Measurements from ENCODE around the gene NAV3. TPM values are rescaled to one million over a fixed set of nuclear protein-coding genes. Genes with fewer than 3 reads are reported as not detected.

Gene NAV3
- polyA plus RNA-seq, 1 of the 3 experiments (the other 2 are of a cell fraction) = 10.5 TPM

- H3K36me3 ChIP-seq (replicated peaks in 1 of 2; ENCODE audit: control insufficient read depth in 1 of 2, insufficient read depth in 2 of 2, low read length in 1 of 2) = no peaks in the 10 kb centered on the region
- H3K9me3 ChIP-seq = no peaks in the 10 kb centered on the region
- no peak for TF ChIP-seq USF2 (IDR thresholded peaks at IDR 0.05; ENCODE audit: borderline replicate concordance, low read depth, low read length)
- TF ChIP-seq TCF12 (IDR thresholded peaks at IDR 0.05) = no peak
- TF ChIP-seq GATA2 (CRISPR knock-in tag; IDR thresholded peaks at IDR 0.05) = no peak
- CTCF ChIA-PET = no interaction called here
- no peak overlapping the region for H3K27ac ChIP-seq (ENCODE audit: low read depth in 2 of 2, low read length in 1 of 2)
- no peak overlapping the region for H3K4me2 ChIP-seq
- H3K9ac ChIP-seq = no peak overlapping the region
- H3K4me1 ChIP-seq (ENCODE audit: control insufficient read depth in 1 of 2, insufficient read depth in 2 of 2, low read depth in 1 of 2, low read length in 1 of 2) = no peaks in the 10 kb centered on the region
- no peaks in the 10 kb centered on the region for H3K9me2 ChIP-seq
- 43% methylated on average over 5 of the region's 5 CpGs for WGBS (ENCODE audit: low lambda C conversion rate)
- no peak for DNase-seq
- H3K79me2 ChIP-seq (ENCODE audit: insufficient read depth) = no peaks in the 10 kb centered on the region
- no peaks in the 10 kb centered on the region for H4K20me1 ChIP-seq (ENCODE audit: insufficient read depth)
- H2AFZ ChIP-seq (ENCODE audit: low read depth) = no peak overlapping the region
- POLR2A ChIA-PET = no interaction called here
- no peak overlapping the region for H3K4me3 ChIP-seq (ENCODE audit: low read depth in 2 of 2, low read length in 1 of 2)
- no peaks in the 10 kb centered on the region for H3F3A ChIP-seq (replicated peaks; ENCODE audit: insufficient read depth)
- H3K27me3 ChIP-seq (ENCODE audit: insufficient read depth) = no peaks in the 10 kb centered on the region
Measured at GRCh38 chr12:77786675-77787074, 44.0 kb upstream of the NAV3 start.

DNA sequence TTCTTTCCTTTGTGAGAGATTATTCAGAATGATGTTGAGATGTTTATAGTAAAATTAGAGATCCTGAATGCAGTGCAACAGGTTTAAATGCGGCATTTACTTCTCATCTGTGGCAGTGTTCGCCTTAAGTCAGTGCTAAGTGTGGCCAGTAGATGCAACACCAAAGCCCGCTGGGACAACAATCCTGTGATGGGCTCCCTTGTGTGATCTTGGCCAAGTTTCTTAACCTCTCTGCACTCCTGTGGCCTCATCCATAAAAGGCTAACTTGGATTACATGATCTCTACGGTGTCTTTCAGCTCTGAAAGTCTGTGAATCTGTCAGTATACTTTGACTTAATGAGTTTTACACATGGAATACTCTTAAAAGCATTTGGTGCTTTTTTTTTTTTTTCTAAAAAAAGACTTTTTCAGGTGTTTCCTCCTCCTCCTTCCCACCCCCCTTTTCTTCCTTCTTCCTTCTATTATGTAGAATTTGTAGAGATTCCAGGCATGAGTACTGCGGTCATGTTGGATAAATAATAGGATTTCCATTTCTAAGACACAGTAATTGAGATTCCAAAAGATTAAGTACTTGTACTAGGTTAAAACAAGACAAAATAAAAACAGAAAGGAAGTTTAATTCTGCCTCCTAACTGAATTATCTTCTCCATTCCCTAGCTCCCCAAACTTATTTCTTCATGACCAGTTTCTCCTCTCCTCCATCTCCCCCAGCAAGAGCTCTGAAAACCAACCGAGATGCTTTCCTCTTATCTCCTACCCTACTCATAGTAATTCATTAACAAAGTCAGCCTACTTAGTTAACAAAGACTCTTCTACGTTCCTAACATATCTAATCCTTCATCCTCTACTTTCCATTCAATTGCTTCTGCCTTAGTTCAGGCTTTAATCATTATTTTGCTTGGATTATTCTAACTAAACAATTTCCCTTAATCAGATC is 42.2 kb upstream of the NAV3 start:
- no peak for DNase-seq
- no peaks in the 10 kb centered on the region for H3K27me3 ChIP-seq (ENCODE audit: insufficient read depth)
- no peaks in the 10 kb centered on the region for H3F3A ChIP-seq (replicated peaks; ENCODE audit: insufficient read depth)
- H3K4me3 ChIP-seq (ENCODE audit: low read depth in 2 of 2, low read length in 1 of 2) = no peak overlapping the region
- no peak overlapping the region for H3K9ac ChIP-seq
- H3K36me3 ChIP-seq (replicated peaks in 1 of 2; ENCODE audit: control insufficient read depth in 1 of 2, insufficient read depth in 2 of 2, low read length in 1 of 2) = no peaks in the 10 kb centered on the region
- H3K79me2 ChIP-seq (ENCODE audit: insufficient read depth) = no peaks in the 10 kb centered on the region
- ChIA-PET CTCF (interaction anchor here (0.5 to 1.1 kb wide), 2 partner anchors 25 to 137 kb away, joined by 3 read pairs; no protein-coding TSS in a partner anchor), POLR2A (no interaction called here)
- no peaks in the 10 kb centered on the region for H3K9me3 ChIP-seq
- no peaks in the 10 kb centered on the region for H3K9me2 ChIP-seq
- no peak overlapping the region for H3K27ac ChIP-seq (ENCODE audit: low read depth in 2 of 2, low read length in 1 of 2)
- H3K4me2 ChIP-seq = no peak overlapping the region
- no peaks in the 10 kb centered on the region for H3K4me1 ChIP-seq (ENCODE audit: control insufficient read depth in 1 of 2, insufficient read depth in 2 of 2, low read depth in 1 of 2, low read length in 1 of 2)
- no peaks in the 10 kb centered on the region for H4K20me1 ChIP-seq (ENCODE audit: insufficient read depth)
- 37% methylated on average over 7 of the region's 7 CpGs for WGBS (ENCODE audit: low lambda C conversion rate)
- no peak for TF ChIP-seq EZH2phosphoT487 (IDR thresholded peaks at IDR 0.05; ENCODE audit: borderline replicate concordance, low read depth)
- no peak for TF ChIP-seq RXRA (IDR thresholded peaks at IDR 0.05; ENCODE audit: borderline replicate concordance, low read depth)
- no peak for TF ChIP-seq MEF2A (IDR thresholded peaks at IDR 0.05; ENCODE audit: borderline replicate concordance, low read depth)
- no peak for TF ChIP-seq JUND (IDR thresholded peaks at IDR 0.05)
- no peak for TF ChIP-seq SIN3A (IDR thresholded peaks at IDR 0.05; ENCODE audit: borderline replicate concordance, low read depth, low read length)
- TF ChIP-seq, protein P1, sequence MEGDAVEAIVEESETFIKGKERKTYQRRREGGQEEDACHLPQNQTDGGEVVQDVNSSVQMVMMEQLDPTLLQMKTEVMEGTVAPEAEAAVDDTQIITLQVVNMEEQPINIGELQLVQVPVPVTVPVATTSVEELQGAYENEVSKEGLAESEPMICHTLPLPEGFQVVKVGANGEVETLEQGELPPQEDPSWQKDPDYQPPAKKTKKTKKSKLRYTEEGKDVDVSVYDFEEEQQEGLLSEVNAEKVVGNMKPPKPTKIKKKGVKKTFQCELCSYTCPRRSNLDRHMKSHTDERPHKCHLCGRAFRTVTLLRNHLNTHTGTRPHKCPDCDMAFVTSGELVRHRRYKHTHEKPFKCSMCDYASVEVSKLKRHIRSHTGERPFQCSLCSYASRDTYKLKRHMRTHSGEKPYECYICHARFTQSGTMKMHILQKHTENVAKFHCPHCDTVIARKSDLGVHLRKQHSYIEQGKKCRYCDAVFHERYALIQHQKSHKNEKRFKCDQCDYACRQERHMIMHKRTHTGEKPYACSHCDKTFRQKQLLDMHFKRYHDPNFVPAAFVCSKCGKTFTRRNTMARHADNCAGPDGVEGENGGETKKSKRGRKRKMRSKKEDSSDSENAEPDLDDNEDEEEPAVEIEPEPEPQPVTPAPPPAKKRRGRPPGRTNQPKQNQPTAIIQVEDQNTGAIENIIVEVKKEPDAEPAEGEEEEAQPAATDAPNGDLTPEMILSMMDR (IDR thresholded peaks at IDR 0.05) = no peak
- no peak for TF ChIP-seq MAX (IDR thresholded peaks at IDR 0.05; ENCODE audit: low read depth)
- H2AFZ ChIP-seq (ENCODE audit: low read depth) = no peak overlapping the region
